Measurements from ENCODE around the gene ZNF136. TPM values are rescaled to one million over a fixed set of nuclear protein-coding genes. Genes with fewer than 3 reads are reported as not detected.

Gene ZNF136
- total and polyA plus RNA-seq, 2 of the 13 experiments (the other 11 are each of a cell fraction or from before 2014, with no cell fraction given) = 2.5 to 10.2 TPM

DNA sequence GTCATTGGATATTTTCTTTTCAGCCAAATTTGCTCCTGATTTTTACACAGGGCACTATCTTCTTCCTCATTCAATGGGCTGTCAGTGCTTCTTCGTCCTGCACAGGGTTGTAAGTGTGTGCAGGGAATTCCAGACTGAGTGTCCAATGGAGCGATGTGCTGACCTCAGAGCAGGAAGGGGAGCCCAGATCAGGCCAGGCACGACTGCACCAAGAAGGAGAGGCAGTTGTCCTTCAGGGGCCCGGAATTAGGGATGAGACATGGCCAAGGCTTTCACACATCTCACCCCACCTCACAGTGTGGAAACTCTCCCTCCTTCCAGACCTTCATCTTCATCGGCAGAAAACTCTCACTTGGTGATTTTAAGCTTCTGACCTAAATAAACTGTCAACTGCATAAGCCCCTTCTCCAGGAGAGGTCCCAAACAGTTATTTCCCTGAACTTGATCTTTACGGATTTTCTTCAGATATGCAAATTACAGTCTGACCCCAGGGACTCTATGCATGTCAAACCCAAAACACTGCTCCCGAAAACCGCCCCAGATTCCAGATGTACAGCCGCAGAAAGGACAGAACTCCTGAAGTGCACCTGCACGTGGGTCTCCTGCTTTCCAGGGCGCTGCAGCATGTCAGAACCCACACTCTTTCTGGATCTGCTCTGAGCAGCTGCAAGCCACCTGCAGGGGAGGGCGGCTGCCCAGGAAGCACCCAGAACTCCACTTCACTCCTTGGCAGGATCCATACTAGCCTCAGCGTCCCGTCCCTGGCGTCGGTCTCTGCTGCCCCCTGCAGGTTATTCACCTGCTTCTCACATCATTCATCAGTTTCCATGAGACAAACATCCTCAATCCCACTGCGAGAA, 22.1 kb upstream of the ZNF136 start (continued):
- TF ChIP-seq, protein P1, sequence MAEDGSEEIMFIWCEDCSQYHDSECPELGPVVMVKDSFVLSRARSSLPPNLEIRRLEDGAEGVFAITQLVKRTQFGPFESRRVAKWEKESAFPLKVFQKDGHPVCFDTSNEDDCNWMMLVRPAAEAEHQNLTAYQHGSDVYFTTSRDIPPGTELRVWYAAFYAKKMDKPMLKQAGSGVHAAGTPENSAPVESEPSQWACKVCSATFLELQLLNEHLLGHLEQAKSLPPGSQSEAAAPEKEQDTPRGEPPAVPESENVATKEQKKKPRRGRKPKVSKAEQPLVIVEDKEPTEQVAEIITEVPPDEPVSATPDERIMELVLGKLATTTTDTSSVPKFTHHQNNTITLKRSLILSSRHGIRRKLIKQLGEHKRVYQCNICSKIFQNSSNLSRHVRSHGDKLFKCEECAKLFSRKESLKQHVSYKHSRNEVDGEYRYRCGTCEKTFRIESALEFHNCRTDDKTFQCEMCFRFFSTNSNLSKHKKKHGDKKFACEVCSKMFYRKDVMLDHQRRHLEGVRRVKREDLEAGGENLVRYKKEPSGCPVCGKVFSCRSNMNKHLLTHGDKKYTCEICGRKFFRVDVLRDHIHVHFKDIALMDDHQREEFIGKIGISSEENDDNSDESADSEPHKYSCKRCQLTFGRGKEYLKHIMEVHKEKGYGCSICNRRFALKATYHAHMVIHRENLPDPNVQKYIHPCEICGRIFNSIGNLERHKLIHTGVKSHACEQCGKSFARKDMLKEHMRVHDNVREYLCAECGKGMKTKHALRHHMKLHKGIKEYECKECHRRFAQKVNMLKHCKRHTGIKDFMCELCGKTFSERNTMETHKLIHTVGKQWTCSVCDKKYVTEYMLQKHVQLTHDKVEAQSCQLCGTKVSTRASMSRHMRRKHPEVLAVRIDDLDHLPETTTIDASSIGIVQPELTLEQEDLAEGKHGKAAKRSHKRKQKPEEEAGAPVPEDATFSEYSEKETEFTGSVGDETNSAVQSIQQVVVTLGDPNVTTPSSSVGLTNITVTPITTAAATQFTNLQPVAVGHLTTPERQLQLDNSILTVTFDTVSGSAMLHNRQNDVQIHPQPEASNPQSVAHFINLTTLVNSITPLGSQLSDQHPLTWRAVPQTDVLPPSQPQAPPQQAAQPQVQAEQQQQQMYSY (CRISPR knock-in tag; IDR thresholded peaks at IDR 0.05) = peak; percentile 42; the same call in 1 of the 2 replicates
- 0 out of 2 replicates have a peak, but pooled peaks have one; percentile 59 for TF ChIP-seq NPAS2 (CRISPR knock-in tag; IDR thresholded peaks at IDR 0.05; ENCODE audit: borderline replicate concordance)
- no peak for TF ChIP-seq KDM4B (CRISPR knock-in tag; IDR thresholded peaks at IDR 0.05)
- no peak for TF ChIP-seq ZNF20 (CRISPR knock-in tag; IDR thresholded peaks at IDR 0.05)
- peak; percentile 14; the same call in 1 of the 2 replicates for TF ChIP-seq ZNF543 (CRISPR knock-in tag; IDR thresholded peaks at IDR 0.05)
- peak; percentile 58; the same call in 1 of the 2 replicates for TF ChIP-seq ZNF788 (CRISPR knock-in tag; IDR thresholded peaks at IDR 0.05; ENCODE audit: borderline replicate concordance)
- TF ChIP-seq ZNF501 (CRISPR knock-in tag; IDR thresholded peaks at IDR 0.05) = 0 out of 2 replicates have a peak, but pooled peaks have one; percentile 27
- no peak for TF ChIP-seq ZNF407 (CRISPR knock-in tag; IDR thresholded peaks at IDR 0.05; ENCODE audit: not compliant biosample characterization)
- TF ChIP-seq ZNF572 (CRISPR knock-in tag; IDR thresholded peaks at IDR 0.05) = no peak
- 0 out of 2 replicates have a peak, but pooled peaks have one; percentile 14 for TF ChIP-seq ZFP91 (CRISPR knock-in tag; IDR thresholded peaks at IDR 0.05; ENCODE audit: borderline replicate concordance)
- no peak for TF ChIP-seq HHEX (CRISPR knock-in tag; IDR thresholded peaks at IDR 0.05)
- TF ChIP-seq, protein P2, sequence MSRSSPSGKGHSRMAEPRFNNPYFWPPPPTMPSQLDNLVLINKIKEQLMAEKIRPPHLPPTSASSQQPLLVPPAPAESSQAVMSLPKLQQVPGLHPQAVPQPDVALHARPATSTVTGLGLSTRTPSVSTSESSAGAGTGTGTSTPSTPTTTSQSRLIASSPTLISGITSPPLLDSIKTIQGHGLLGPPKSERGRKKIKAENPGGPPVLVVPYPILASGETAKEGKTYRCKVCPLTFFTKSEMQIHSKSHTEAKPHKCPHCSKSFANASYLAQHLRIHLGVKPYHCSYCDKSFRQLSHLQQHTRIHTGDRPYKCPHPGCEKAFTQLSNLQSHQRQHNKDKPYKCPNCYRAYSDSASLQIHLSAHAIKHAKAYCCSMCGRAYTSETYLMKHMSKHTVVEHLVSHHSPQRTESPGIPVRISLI (CRISPR knock-in tag; IDR thresholded peaks at IDR 0.05; ENCODE audit: borderline replicate concordance) = 0 out of 2 replicates have a peak, but pooled peaks have one; percentile 27

Data from HepG2 (cell line).